RPMI8226 (cell line): ENCODE data around the gene C1QC.

ENCODE experiments used
- DNase-seq: peaks from one replicate; pipeline ENCODE4 v3.0.0-alpha.2; 2015

The C1QC gene

DNA sequence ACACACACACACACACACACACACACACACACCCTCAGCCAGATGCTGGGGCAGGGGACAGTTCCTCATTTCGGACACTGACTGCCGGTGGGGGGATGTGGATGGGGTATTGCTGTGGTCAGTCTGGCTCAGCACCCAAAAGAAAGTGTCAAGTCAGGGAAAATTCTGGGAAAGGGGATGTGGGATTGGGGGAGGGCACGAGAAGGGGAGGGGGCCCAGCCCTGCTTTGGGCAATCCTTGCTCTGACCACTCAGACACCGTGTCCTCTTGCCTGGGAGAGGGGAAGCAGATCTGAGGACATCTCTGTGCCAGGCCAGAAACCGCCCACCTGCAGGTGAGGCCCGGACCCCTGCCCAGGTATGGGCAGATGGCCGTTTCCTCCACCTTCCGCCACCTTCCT is at the start of gene C1QC:
C1QC (plus strand) TSS at position 253 of the 400 bp plus-strand sequence. CDS start 391 bp downstream, outside the sequence.
- no peak for DNase-seq

GRCh38 chr1:22594396-22594795 is 49.0 kb upstream of the C1QC start:
- no peak for DNase-seq

DNA sequence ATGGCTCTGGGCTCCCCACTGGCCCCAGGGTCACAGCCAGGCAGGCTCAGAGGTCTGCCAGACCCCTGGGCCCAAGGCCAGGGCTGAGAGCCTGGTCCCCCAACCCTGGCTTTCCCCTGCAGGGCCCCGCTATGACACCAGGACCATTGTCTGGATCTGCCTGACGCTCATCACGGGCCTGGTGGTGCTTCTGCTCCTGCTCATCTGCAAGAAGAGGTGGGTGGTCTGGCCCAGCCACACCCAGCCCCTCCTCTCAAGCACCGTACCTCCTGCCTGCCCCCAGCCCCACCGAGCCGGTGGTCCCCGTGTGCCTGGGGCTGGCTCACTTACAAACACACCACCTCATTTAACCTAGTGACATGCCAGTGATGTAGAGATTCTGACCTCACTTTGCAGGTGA is 48.3 kb upstream of the C1QC start:
- no peak for DNase-seq

GRCh38 chr1:22597301-22597965 is 46.0 kb upstream of the C1QC start:
- DNase-seq: no peak

DNA sequence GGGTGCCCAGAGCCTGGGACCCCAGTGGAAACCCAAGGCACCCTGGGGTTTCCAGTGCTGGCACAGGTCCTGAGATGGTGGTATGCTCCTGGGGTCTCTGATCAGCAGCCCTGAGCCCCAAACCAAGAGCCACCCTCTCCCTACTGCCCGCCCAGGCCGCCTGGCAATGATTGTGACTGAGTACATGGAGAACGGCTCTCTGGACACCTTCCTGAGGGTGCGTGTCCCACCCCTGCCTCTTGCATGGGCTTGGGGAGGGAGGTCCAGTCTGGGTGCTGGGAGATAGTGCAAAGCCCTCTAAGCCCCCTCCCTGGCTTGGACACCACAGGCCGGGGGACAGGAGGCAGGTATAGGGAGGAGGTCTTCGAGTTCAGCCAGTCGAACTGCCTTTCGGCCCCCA is 45.4 kb upstream of the C1QC start:
- no peak for DNase-seq

DNA sequence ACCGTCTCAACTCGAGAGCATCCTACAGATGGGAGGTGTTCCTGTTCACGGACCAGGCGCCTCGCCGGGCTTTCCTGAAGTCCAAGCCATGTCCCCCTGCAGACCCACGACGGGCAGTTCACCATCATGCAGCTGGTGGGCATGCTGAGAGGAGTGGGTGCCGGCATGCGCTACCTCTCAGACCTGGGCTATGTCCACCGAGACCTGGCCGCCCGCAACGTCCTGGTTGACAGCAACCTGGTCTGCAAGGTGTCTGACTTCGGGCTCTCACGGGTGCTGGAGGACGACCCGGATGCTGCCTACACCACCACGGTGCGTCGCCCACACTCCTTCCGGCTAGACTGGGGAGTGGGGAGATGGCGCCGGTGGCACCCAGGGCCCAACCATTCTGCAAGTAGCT is 44.7 kb upstream of the C1QC start:
- no peak for DNase-seq

DNA sequence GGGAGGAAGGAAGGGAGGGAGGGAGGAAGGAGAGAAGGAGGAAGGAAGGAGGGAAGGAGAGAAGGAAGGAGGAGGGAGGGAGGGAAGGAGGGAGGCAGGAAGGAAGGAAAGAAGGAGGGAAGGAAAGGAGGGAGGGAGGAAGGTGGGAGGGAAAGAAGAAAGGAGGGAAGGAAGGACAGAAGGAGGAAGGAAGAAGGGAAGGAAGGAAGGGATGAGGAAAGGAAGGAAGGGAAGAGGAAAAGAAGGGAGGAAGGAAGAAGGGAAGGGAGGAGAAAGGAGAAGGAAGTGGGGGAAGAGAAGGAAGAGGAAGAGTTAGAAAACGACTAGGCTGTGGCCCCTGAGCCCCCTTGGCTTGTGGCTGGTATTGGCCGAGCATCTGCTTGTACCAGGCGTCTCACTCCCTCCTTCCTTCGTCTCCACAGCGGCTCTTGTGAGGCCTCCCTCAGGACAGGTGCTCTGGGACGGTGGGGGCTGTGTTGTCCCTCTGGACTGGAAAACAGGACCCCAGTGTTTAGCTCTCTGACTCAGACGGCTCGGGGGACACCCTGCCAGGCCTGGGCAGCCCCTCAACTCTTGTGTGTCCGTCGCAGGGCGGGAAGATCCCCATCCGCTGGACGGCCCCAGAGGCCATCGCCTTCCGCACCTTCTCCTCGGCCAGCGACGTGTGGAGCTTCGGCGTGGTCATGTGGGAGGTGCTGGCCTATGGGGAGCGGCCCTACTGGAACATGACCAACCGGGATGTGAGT is 43.2 kb upstream of the C1QC start:
- peak; percentile 51 for DNase-seq

DNA sequence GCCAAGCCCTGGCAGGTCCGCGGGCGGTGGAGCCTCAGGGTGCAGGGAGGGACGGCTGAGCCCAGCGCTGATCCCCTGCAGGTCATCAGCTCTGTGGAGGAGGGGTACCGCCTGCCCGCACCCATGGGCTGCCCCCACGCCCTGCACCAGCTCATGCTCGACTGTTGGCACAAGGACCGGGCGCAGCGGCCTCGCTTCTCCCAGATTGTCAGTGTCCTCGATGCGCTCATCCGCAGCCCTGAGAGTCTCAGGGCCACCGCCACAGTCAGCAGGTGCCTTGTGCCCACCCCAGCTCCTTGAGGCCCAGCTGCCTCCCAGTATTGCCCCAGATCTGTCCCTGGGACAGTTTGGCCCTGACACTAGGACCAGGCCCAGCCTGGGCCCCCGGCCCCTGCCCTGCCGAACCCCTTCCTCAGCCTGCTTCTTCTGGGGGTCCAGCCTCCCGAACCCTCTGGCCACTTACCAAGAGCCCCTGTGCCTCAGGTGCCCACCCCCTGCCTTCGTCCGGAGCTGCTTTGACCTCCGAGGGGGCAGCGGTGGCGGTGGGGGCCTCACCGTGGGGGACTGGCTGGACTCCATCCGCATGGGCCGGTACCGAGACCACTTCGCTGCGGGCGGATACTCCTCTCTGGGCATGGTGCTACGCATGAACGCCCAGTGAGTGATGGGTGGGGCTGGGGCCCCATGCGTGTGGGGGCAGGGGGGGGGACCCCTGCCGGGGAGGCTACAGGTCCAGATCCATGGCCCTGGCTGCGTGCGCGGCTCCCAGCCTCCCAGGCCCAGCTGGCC is 42.4 kb upstream of the C1QC start:
- DNase-seq: no peak

GRCh38 chr1:22601610-22602009 is 41.8 kb upstream of the C1QC start:
- DNase-seq: no peak

GRCh38 chr1:22602060-22602740 is 41.2 kb upstream of the C1QC start:
- no peak for DNase-seq

DNA sequence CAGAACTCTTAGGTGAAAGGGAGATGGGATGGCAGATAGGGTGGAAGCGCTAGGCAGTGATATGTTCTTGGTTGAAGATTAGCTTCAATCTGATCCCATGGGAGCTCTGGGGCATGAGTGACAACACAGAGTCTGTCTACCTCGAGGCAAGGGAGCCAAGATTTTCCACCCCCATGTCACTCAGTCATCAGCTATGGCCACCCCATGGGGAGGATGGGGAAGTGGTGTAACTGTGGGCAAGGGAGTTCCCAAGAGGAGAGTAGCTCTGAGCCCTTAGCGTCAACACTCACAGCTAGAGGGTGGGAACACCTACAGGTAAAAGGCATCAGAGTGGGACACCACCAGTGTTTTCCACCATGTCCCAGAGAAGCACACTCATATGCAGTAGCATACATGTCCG is 37.3 kb upstream of the C1QC start:
- DNase-seq: no peak

- no peak for DNase-seq
Measured at GRCh38 chr1:22607154-22607553, 36.3 kb upstream of the C1QC start.

DNA sequence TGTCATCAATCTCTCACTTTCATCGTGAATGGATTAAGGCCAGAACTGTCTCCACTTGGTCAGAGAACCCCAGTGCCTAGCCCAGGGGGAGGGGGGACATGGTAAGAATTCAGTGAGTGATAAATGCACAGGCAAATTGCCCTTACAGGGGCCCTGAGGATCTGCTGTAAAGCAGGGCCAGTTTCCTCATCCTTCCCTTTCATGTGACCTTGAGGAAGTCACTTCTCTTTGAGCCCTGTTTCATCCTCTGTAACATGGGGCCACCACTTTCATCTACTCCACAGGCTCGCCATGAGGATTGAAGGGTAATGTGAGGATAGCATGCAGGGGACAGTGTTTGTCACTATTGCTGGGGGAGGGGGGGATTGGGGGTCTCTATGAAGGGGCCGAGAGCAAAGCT is 35.1 kb upstream of the C1QC start:
- no peak for DNase-seq

DNA sequence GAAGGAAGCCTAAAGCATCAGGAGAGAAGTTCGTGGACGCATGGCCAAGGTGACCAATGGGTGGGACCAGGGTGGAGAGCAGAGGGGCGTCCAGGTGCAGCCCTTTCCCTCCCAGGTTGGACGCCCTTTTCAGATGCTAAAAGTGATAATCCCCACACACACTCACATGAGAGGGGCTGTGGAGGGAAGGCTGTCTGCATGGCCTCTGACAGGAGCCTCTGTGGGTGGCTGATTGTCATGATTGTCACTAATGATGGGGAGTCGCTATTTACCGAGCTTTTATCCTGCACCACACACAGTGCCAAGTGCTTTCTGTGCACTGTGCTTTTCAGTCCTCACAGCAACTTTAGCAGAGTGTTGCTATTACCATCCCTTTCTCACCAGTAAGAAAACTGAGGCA is 34.1 kb upstream of the C1QC start:
- DNase-seq: no peak

- DNase-seq: peak; percentile 80
Measured at GRCh38 chr1:22611530-22611947, 31.9 kb upstream of the C1QC start.

DNA sequence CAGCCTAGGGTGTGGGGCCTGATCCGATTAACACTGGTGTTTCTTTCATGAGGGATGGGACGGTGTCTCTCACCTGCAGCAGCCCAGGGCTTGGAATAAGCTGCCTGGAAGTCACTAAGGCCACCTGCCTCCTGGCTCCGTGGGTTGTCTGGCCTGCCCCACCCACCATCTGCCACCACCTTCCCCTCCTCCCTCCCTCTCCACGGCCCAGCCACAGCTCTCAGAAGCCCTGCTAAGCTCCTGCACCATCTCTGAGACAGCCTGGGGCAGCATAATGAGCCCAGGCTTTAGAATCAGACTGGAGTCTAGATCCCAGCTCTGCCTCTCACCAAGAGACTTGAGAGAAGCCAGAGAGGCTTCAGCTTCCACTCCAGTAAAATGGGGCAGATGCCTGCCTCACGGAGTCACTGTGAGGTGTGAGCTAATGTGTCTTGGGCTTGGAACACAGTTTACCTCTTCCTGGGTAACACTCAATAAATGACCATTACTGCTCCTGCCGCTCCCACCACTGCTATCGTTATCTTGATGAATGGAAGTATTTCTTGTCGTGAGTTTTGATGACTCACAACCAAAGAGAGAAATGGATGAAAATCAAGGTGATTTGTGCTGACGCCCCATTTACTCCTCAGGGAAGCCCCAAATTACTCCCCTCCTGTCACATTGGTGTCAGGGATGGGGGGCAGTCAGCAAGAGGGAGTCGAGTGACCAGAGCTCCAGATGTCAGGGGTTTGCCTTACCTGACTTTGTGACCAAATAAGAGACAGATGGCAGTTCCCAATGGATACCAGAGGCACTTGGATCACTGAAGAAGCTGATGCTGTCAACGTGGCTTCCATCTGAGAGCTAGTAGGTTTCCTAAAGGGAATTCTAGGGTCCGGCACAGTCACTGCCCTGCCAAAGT is 30.5 kb upstream of the C1QC start:
- DNase-seq: no peak

GRCh38 chr1:22613572-22613918 is 29.9 kb upstream of the C1QC start:
- DNase-seq: no peak

GRCh38 chr1:22613951-22614350 is 29.5 kb upstream of the C1QC start:
- DNase-seq: no peak

DNA sequence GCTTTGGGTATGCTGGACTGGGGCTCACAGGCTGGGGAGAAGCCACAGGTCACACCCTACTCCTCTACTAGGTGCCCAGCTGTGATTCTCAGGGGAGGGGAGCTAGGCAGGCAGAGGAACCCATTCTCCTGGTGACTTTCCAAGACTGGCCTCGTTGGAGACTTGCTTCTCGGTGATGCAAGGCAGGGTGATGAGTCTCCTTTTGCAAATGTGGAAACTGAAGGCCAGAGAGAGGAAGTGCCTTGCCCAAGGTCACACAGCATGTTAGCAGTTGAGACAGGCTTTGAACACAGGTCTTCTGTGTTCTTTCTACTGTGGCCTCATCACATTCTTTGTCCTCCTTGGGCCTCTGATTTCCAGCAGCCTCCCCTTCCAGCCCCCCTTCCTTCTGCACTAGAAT is 27.5 kb upstream of the C1QC start:
- no peak for DNase-seq

DNA sequence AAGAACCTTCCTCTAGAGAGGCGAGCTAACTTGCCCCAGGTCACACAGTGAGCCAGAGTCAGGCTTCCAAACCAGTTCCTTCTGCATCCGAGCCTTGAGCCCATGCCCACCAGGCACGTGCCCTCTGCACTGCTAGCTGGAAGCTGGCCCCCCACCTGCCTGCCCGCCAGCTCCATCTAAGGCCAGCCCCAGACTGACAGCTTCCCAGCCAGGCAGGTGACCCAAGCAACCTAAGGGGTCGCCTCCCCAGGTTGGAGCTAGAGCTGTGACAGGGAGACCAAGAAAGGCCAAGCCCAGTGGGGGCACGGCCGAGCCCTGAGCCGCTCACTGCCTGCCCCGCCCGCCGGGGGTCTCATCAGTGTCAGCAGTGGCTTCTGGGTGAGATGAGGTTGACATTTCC is 26.9 kb upstream of the C1QC start:
- no peak for DNase-seq

DNA sequence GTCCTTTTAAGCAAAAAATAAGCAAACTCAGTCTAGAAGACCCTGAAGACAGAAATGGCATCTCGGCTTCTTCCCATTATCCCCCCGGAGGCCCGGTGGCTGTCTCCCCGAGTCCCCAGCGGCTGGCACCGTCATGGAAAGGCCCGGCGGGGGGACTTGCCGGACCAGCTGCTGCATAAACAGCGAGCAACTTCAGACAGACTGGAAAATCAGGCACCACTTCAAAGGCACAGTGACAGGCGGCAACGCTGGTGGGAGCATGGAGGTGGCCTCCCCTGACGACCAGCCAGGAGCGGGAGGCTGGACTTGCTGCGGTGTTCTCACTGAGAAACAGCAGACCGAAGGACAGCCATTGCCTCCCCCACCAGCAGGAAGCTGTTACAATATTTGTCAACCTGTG is 25.4 kb upstream of the C1QC start:
- no peak for DNase-seq

- DNase-seq: no peak
Measured at GRCh38 chr1:22619252-22619651, 24.2 kb upstream of the C1QC start.
